NCI-H2171 (cell line): ENCODE results near the gene ZNF12.
"Not testable (repeated sequence)": the region's sequence is repeated elsewhere in the genome, so short reads cannot be mapped to it uniquely, and the experiment has no call there.

Source experiments
- DNase-seq: peaks from one replicate; lab custom pipeline; 2025; lab: John Stamatoyannopoulos, UW

ZNF12 gene

DNA sequence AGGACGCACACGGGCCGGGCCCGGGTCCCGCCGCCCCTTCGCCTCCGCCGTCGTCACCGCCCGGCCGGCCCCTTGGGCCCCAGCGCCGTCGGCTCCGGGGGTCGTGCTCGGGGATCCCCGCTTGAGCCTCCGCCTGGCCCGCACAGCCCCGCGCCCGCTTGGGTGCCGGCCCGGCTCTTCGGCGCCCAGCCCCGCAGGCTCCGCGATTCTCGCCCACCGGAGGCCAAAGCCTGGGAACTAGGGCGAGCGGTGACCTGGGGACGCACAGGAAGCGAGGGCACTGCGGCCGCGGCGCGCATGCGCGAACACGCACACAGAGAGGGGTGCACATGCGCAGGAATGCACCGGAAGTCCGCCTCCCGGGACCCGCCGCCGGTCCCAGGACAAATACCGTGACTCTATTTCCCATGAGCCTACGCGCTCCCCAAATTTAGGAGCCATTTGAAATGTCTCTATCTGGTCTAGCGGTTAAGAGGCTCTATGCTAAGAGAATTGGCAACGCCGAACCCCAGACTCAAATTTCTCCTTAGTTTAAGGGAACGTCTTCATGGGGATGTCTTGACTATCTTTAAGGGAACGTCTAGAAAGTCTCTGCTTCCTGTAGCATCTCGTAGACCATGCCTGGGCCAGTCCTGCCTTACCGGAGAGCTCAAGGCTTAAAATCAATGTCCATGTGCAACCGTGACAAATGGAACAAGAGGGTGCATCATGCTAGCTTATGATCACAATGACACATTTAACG is at the start of gene ZNF12:
Gene ZNF12, minus strand, starts transcription at position 282 of the 742 bp plus-strand sequence. CDS start 1,774 bp downstream, outside the sequence.
- peak; percentile 91 for DNase-seq

DNA sequence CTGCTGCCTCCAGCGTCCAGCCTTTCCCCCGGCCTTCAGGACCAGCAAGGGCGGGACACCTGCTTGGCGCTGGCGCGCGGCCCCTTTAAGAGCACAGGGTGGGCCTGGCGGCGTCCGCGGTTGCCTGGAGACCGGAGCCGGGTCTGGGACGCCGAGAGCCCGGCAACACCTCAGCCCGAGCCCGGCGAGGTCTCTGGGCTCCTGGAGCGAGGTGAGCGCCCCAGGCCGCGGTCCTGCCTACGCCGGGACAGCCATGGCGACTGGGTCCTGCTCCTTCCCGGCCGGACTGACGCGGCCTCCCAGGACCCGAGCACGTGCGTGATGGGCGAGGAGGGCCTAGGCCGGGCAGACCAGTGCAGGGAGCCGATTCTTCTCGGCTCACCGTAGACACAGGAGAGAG is 47.2 kb upstream of the ZNF12 start, which contains the start of gene RSPH10B2:
Gene RSPH10B2, plus strand, starts transcription at position 140 of the 400 bp plus-strand sequence. CDS start 3,575 bp downstream, outside the sequence.
- DNase-seq: not testable (repeated sequence)

DNA sequence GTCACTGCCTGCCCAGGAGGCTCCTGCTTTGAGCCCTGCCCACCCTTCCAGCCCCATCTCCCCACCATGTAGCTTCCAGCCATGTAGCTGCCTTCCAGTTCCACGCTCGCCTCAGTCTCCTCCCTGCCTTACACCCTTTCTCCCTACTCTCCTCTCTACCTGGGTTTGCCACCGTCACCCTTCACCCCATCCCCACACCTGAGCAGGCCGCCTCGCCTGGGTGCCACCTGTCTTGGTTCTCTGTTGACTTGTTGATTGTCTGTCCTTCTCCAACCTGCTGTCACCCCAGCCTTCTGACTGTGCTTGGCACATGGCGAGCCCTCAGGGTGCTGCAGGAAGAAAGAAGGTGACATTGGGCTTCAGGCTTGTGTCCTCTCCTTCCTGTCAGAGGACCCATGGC is 43.4 kb upstream of the ZNF12 start:
- DNase-seq: not testable (repeated sequence)

DNA sequence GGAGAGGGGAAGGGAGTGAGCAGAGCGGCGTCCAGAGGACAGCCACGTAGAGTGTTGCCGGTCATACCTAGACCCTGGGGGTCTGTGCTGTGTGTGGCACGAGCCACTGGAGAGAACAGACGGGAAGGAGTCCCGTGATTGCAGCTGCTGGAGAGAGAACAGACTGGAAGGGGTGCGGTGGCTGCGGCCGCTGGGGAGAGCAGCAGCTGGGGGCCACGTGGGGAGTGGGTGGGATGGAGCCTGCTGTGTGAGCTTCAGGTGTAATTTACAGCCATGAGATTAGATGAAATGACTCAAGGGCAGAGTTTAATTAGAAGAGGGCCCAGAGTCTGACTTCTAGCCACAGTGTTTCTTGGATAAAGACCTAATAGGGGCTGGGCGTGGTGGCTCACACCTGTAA is 42.6 kb upstream of the ZNF12 start:
- not testable (repeated sequence) for DNase-seq

DNA sequence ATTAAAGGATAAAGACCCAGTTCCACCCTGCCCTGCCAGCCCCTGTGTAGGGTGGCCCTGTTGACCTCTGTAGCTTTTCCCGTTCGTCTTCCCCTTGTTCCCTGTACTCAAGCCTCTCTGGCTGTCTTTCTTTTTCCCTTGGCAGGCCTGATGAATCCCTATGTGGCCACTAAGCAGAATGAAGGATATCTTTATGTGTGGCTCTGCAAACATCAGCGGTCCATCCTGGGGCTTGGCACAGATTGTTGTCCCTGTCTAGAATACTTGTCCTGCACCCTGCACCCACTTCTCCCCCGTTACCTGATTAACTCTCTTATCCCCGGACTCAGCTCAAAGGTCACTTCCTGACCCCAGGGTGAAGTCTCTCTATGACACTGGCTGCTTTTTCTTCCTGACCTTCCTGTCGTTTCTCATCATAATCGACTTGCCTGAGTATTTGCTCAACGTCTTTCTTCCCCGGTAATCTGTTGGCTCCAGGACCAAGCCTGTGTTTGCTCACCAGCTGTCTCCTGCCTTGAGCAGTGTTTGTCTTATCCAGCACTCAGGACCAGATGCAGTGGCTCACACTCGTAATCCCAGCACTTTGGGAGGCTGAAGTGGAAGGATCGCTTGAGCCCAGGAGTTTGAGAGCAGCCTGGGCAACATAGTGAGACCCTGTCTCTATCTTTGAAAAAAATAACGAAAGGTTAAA is 37.8 kb upstream of the ZNF12 start:
- DNase-seq: not testable (repeated sequence)

DNA sequence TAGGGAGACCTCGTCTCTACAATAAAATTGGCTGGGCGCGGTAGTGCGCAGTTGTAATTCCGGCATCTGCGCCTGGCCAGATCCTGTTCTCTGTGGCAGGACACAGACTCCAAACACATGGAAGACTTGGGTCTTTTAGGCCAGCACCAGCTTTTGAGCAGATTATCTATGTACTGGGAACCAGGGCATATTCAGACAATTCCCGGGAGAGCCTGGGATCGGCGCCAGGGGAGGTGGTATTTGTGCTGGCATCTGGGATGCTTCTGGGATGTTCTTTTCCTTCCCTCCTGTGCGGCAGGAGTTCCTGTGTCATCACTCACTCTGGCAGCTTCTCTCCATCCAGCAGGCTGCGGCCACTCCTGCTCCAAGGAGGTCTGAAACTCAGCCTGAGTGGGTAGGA is 31.7 kb upstream of the ZNF12 start:
- not testable (repeated sequence) for DNase-seq

DNA sequence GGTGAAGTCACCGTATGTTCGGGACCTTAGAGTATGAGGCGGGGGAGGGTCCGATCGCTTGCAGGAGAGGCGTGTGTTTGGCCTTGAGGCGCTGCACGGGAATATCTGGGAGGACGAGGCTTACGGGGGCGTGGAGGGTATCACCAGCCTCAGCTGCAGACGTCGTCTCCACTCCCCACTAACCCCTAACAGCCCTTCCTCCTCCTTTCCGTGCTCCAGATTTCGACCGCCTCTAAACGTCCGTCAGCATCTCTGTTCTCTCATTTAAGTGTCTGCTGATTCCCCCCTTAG is 23.5 kb upstream of the ZNF12 start:
- DNase-seq: no peak

DNA sequence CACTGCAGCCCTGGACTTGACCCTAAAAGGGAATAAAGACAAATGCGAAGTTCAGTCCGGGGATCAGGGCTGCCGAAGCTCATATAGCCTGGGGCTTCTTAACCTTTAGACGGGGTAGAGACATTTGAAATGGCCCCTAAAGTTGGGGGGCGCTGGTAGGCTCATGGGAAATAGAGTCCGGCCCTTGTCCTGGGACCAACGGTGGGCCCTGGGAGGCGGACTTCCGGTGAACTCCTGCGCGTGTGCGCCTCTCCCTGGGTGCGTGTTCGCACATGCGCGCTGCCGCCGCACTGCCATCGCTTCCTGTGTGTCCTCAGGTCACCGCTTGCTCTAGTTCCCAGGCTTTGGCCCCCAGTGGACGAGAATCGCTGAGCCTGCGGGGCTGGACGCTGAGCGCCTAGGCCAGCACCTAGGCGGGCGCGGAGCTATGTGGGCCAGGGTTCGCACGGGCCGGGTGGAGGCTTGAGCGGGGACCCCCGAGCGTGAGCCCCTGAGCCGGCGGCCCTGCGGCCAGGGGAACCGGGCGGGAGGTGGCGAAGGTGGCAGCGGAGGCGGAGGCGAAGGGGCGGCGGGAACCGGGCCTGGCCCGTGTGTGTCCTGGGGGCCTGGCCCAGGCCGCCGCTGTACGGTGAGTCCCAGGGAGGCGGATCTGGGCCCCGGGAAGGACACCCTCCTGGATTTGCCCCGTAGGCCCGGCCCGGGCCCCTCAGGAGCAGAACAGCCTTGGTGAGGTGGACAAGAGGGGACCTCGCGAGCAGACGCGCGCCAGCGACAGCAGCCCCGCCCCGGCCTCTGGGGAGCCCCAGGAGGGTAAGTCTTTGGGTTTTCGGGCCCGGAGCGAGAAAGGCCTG is 23.0 kb upstream of the ZNF12 start:
- DNase-seq: peak; percentile 79

DNA sequence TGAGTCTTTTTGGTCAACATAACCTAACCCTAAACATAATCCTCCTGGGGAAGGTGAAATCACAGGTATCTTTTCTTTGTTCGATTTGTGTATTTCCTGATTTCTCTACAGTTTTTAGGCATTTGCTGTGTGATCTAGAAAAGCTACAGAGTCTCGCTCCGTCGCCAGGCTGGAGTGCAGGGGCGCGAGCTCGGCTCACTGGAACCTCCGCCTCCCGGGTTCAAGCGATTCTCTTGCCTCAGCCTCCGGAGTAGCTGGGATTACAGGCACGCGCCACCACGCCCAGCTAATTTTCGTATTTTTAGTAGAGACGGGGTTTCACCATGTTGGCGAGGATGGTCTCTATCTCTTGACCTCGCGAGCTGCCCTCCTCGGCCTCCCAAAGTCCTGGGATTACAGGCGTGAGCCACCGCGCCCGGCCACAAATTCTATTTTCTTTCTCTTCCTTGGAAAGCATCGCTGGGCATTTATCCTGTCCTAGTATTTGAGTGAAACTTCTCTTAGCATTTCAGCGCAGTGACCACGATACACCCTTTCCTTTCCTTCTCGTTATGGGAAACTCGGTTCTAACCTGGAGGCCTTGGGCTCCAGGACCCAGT is 22.2 kb upstream of the ZNF12 start:
- not testable (repeated sequence) for DNase-seq

DNA sequence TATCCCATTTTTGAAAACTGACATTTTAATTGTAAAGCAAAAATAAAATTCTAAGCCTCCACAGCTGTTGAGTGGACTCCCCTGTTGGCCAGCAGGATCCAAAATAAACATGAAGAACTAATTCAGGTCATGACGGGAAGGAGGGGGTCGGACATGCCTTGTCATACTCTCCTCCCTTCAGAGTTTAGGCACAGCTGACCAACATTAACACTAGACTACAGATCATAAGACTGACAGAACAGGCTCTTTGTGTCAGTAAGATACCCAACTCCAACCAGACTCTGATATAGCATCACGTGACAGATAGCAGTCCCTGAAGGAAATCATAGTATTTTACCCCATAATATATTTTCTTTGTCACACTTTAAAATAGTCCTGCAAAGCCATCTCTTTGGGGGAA is 20.9 kb upstream of the ZNF12 start:
- DNase-seq: no peak

DNA sequence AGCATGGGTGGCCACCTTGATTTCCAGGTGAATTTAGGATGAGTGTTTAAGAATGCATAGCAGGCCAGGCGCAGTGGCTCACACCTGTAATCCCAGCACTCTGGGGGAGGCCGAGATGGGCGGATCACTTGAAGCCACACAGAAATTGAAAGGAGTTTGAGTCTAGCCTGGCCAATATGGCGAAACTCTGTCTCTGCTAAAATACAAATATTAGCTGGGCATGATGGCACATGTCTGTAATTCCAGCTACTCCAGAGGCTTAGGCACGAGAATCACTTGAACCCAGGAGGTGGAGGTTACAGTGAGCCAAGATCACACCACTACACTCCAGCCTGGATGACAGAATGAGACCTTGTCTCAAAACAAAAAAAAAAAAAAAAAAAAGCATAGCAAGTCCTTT is 19.6 kb upstream of the ZNF12 start:
- not testable (repeated sequence) for DNase-seq

DNA sequence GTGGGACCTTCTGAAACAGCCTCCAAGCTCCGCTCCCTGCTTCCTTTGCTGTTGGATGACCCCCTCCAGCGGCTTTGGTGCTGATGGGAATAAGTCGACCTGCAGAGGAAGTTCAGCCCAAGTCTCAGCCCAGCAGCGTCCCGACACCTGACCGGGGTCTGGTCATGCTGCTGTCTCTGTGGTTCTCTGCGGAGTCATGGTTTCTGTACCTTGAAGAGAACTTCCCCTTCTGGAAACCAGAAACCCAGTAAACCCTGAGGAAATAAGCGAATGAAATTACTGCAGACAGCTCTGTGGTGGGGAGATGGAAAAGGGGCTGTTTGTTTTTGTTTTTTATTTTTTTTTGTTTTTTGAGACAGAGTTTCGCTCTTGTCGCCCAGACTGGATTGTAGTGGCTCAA is 18.3 kb upstream of the ZNF12 start:
- no peak for DNase-seq

DNA sequence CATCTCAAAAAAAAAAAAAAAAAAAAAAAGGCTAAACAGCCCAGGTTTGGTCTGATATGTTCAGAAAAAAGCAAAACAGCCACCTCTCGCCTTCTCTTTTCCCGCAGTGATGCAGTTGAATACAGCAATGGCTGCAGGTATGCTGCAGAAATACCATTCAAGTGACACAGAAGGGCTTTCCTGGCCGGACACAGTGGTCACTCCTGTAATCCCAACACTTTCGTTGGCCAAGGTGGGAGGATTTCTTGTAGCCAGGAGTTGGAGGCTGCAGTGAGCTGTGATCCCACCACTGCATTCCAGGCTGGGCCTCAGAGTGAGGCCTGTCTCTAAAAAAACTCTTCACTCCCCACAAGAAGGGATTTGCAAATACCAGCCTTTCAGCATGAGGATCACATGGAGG is 17.6 kb upstream of the ZNF12 start:
- not testable (repeated sequence) for DNase-seq

DNA sequence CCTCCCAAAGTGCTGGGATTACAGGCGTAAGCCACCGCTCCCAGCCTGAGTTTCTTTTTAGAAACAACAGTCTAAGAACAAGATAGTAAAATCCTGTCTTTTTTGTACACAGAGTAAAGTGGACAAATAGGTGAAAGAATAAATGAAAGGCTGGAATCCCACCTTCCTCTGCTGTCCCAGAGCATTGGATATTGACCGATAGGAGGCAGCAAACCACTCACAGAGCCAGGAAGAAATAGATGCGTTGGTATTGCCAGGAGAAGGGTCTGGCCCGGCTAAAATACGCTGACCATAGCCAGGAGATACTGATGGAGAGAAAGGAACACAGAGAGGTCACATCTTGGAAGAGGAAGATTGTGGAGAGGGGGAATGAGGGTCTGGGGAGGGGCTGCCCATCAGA is 11.4 kb upstream of the ZNF12 start:
- no peak for DNase-seq

DNA sequence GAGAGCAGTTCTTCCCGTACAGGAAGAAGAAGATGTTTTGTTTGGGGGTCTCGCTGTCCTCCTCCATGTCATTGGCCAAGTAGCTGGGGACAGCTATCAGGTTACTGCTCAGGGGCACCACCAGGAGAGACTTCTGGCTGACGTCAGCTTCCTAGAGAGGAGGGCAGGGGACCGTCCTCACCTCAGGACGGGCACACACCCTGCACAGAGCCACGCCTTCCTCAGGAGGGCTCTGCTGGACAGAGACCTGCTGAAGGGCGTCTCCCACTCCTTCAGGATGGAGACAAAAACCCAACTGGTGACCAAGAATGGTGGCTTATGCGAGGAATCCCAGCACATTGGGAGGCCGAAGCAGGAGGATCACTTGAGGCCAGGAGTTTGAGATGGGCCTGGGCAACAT is 9.2 kb upstream of the ZNF12 start:
- DNase-seq: not testable (repeated sequence)

DNA sequence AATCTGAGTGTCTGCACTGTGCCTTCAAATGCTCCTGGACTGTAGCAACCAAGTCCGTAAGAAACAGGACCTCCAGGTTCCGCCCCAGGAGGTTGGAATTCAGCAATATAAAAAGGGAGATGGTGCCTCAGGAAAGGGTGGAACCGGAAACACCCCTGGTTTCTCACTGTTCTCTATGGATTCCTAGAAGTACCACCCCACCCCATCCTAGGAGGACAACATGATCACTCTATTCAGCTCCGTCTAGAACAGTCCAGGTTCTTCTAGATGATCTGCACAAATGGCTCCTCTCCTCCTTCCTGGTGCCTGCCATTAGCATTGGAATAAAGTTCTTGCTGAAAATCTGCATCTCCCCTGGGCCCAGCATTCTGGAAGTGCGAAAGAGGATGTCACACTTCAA is 7.6 kb upstream of the ZNF12 start:
- no peak for DNase-seq

DNA sequence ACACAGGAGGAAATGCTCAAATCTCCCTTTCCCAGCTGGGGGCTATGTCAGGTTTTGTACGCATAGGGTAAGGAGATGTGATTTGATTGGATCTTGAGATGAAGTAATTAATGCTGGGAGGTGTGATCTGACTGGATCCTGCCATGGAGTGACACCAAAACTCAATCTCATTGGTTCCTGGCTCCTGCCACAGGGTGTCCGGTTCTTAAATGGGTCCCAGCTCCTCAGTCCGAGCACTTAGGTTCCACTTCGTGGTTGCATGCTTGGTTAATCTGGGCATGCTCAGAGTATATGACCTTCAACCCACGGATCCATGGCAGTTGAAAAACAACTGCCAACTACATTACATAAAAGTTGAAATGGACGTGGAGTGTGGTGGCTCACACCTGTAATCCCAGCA is 3.1 kb upstream of the ZNF12 start:
- no peak for DNase-seq

DNA sequence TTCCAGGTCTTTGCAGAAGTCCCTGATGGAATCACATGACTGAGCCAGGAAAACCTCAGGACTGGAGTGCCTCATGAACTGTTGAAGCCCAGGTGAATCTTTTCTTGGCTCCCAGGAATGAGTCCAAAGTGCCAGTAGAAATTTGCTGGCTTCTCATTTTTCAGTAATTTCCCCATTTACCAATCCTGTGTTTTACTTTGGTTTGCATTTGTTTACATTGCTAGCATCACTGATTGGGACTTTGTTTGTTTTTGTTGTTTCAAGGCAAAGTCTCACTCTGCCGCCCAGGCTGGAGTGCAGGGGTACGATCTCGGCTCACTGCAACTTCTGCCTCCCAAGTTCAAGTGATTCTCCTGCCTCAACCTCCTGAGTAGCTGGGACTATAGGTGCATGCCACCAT is 1.6 kb upstream of the ZNF12 start:
- DNase-seq: no peak

DNA sequence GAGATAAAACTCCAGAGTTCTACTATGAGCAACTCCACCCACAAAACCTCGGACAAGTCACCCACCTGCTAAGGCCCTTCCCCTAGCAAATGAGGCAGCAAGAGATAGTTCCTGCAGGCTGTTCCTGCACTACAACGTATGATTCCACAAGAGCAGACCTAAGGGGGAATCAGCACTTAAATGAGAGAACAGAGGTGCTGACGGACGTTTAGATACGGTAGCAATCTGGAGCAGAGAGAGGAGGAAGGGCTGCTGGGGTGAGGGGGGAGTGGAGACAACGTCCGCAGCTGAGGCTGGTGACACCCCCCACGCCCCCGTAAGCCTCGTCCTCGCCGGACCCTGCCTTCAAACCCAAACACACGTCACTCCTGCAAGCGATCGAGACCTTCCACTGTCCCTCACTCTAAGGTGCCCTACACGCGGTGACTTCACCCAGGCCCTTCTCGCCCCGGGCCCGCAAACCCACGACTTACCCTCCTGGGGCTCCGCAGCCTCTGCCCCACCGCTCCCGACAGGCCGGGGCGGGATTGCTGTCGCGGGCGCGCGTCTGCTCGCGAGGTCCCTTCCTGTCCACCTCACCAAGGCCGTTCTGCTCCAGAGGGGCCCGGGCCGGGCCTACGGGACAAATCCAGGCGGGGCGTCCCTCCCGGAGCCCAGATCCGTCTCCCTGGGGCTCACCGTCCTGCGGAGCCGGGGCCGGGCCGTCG is 635 bp downstream of the ZNF12 start:
- no peak for DNase-seq

DNA sequence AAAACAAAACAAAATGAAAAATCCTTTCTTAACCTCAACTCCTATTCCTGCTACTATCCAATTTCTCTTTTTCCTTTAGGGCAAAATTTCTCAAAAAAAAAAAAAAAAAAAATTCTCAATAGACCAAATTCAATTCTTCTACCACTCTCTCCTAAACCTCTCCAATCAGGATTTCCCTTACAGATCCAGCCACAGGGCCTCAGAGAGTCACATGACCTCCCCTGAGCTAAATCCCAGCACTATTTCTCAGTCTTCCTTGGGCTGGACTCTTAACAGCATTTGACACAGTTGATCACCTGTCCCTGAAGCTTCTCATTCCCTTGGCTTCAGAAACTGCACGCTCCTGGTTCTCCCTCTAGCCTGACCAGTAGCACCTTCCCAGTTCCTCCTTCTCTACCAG is 4.9 kb downstream of the ZNF12 start:
- no peak for DNase-seq

DNA sequence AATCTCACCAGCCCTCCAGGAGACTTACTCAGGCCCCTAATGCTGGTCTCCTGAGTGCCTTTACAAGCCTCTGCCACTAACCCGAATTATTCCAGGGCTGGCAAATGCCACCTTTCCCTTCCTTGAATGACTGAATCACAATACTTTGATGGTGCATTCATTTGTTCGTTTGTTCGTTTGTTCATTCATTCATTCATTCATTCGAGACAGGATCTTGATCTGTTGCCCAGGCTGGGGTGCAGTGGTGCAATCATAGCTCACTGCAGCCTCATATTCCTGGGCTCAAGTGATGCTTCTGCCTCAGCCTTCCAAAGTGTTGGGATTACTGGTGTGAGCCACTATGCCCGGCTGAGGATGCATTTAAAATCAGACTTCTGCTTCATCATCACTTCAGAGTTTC is 6.0 kb downstream of the ZNF12 start:
- no peak for DNase-seq

DNA sequence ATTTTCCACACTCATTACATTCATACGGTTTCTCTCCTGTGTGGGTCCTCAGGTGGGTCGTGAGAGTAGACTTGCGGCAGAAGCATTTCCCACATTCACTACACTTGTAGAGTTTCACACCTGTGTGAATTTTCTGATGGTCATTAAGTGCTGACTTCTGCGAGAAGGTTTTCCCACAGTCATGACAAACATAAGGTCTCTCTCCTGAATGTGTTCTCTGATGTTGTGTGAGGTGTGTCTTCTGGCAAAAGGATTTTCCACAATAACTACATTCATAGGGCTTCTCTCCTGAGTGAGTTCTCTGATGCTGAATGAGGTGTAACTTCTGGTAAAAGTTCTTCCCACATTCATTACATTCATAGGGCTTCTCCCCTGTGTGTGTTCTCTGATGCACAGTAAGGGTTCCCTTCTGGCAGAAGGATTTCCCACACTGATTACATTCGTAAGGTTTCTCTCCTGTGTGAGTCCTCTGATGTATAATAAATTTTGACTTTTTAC is 15.1 kb downstream of the ZNF12 start:
- no peak for DNase-seq
